Measurements from ENCODE around the gene URI1. TPM values are rescaled to one million over a fixed set of nuclear protein-coding genes. Genes with fewer than 3 reads are reported as not detected.

Gene URI1
- total RNA-seq, 1 experiment from 2014 or later = 31.0 TPM

- ATAC-seq = no peak
- Histone ChIP-seq H4K20me1 (ENCODE audit: low read length) (peaks cover 13% of the 10 kb centered on the region; the same call in 1 of the 2 replicates), H3K4me2 (ENCODE audit: low read length) (no peak overlapping the region), H3K27me3 (ENCODE audit: low read length) (no peaks in the 10 kb centered on the region), H2AFZ (ENCODE audit: low read length) (no peak overlapping the region), H3K9ac (ENCODE audit: low read length) (no peak overlapping the region), H3K79me2 (ENCODE audit: low read length) (peaks cover 97% of the 10 kb centered on the region), H3K4me1 (ENCODE audit: insufficient read depth, low read length) (peaks cover 9% of the 10 kb centered on the region), H3K4me3 (ENCODE audit: low read length) (no peak overlapping the region), H3K9me2 (replicated peaks; ENCODE audit: low read length) (no peaks in the 10 kb centered on the region), H3K9me3 (ENCODE audit: low read length) (no peaks in the 10 kb centered on the region), H3F3A (ENCODE audit: low read length, unreplicated experiment) (no peaks in the 10 kb centered on the region), H3K36me3 (ENCODE audit: low read depth, low read length) (no peaks in the 10 kb centered on the region), H3K27ac (ENCODE audit: low read length) (no peak overlapping the region)
- ChIA-PET POLR2A (ENCODE audit: unreplicated experiment) (no interaction called here), CTCF (interaction anchor here (0.6 kb wide), 1 partner anchor 48 kb away, joined by 3 read pairs; no protein-coding TSS in a partner anchor)
- DNase-seq = no peak
- TF ChIP-seq EZH2 (IDR thresholded peaks at IDR 0.05; ENCODE audit: low read length, unreplicated experiment) (no peak), EZH2phosphoT487 (IDR thresholded peaks at IDR 0.05; ENCODE audit: borderline replicate concordance, low read length) (no peak), CTCF (conservative IDR thresholded peaks at IDR 0.05; ENCODE audit: low read depth, low read length) (no peak)
- BruUV-seq (replicated peaks) = no TSS peak
- intact Hi-C loops (cut with micrococcal nuclease) = no loop called here
Measured at GRCh38 chr19:29971002-29971401, 29.0 kb downstream of the URI1 start.

- ChIA-PET POLR2A (ENCODE audit: unreplicated experiment) (no interaction called here), CTCF (no interaction called here)
- peaks cover 13% of the 10 kb centered on the region; the same call in 1 of the 2 replicates for H4K20me1 ChIP-seq (ENCODE audit: low read length)
- no peak overlapping the region for H3K27ac ChIP-seq (ENCODE audit: low read length)
- no peak overlapping the region for H3K4me3 ChIP-seq (ENCODE audit: low read length)
- ATAC-seq (no peak), DNase-seq (no peak)
- no peak overlapping the region for H3K9ac ChIP-seq (ENCODE audit: low read length)
- intact Hi-C loops (cut with micrococcal nuclease) = no loop called here
- H3F3A ChIP-seq (ENCODE audit: low read length, unreplicated experiment) = no peaks in the 10 kb centered on the region
- no peaks in the 10 kb centered on the region for H3K36me3 ChIP-seq (ENCODE audit: low read depth, low read length)
- no peaks in the 10 kb centered on the region for H3K9me2 ChIP-seq (replicated peaks; ENCODE audit: low read length)
- TF ChIP-seq EZH2 (IDR thresholded peaks at IDR 0.05; ENCODE audit: low read length, unreplicated experiment) (no peak), CTCF (conservative IDR thresholded peaks at IDR 0.05; ENCODE audit: low read depth, low read length) (no peak), EZH2phosphoT487 (IDR thresholded peaks at IDR 0.05; ENCODE audit: borderline replicate concordance, low read length) (no peak)
- H3K4me1 ChIP-seq (ENCODE audit: insufficient read depth, low read length) = peaks cover 2% of the 10 kb centered on the region
- H2AFZ ChIP-seq (ENCODE audit: low read length) = no peak overlapping the region
- no TSS peak for BruUV-seq (replicated peaks)
- peaks cover 97% of the 10 kb centered on the region for H3K79me2 ChIP-seq (ENCODE audit: low read length)
- H3K4me2 ChIP-seq (ENCODE audit: low read length) = no peak overlapping the region
- H3K27me3 ChIP-seq (ENCODE audit: low read length) = no peaks in the 10 kb centered on the region
- no peaks in the 10 kb centered on the region for H3K9me3 ChIP-seq (ENCODE audit: low read length)
Measured at GRCh38 chr19:29971648-29972047, 29.6 kb downstream of the URI1 start.

- no peaks in the 10 kb centered on the region for H3K9me2 ChIP-seq (replicated peaks; ENCODE audit: low read length)
- TF ChIP-seq EZH2 (IDR thresholded peaks at IDR 0.05; ENCODE audit: low read length, unreplicated experiment) = no peak
- TF ChIP-seq CTCF (conservative IDR thresholded peaks at IDR 0.05; ENCODE audit: low read depth, low read length) = no peak
- TF ChIP-seq EZH2phosphoT487 (IDR thresholded peaks at IDR 0.05; ENCODE audit: borderline replicate concordance, low read length) = no peak
- DNase-seq (no peak), ATAC-seq (no peak)
- peaks cover 97% of the 10 kb centered on the region for H3K79me2 ChIP-seq (ENCODE audit: low read length)
- H3K27me3 ChIP-seq (ENCODE audit: low read length) = no peaks in the 10 kb centered on the region
- H3K27ac ChIP-seq (ENCODE audit: low read length) = no peak overlapping the region
- H3K36me3 ChIP-seq (ENCODE audit: low read depth, low read length) = no peaks in the 10 kb centered on the region
- 0 out of 2 replicates have a peak, but pooled peaks cover 4% of the 10 kb centered on the region for H4K20me1 ChIP-seq (ENCODE audit: low read length)
- no TSS peak for BruUV-seq (replicated peaks)
- H2AFZ ChIP-seq (ENCODE audit: low read length) = no peak overlapping the region
- H3K4me1 ChIP-seq (ENCODE audit: insufficient read depth, low read length) = no peaks in the 10 kb centered on the region
- ChIA-PET POLR2A (ENCODE audit: unreplicated experiment) (no interaction called here), CTCF (no interaction called here)
- no peak overlapping the region for H3K4me2 ChIP-seq (ENCODE audit: low read length)
- H3F3A ChIP-seq (ENCODE audit: low read length, unreplicated experiment) = no peaks in the 10 kb centered on the region
- H3K9me3 ChIP-seq (ENCODE audit: low read length) = no peaks in the 10 kb centered on the region
- intact Hi-C loops (cut with micrococcal nuclease) = no loop called here
- no peak overlapping the region for H3K9ac ChIP-seq (ENCODE audit: low read length)
- H3K4me3 ChIP-seq (ENCODE audit: low read length) = no peak overlapping the region
Measured at GRCh38 chr19:29974701-29975100, 32.7 kb downstream of the URI1 start.
